ENCODE data around the gene PCGF5.

The PCGF5 gene

GRCh38 chr10:91190388-91190870, 30.0 kb upstream of the PCGF5 start:
- H3K27ac ChIP-seq (replicated peaks): no peak overlapping the region
- DNase-seq (ENCODE audit: low read depth in 1 of 2, low spot score in 1 of 2): no peak
- no peak overlapping the region for H3K4me3 ChIP-seq (replicated peaks; ENCODE audit: insufficient read depth, low read length)
- TF ChIP-seq REST (IDR thresholded peaks at IDR 0.05; ENCODE audit: insufficient replicate concordance, low read depth): no peak
- peaks cover 2% of the 10 kb centered on the region for H3K27me3 ChIP-seq (ENCODE audit: insufficient read depth, poor library complexity, severe bottlenecking)

GRCh38 chr10:91190876-91191583, 29.4 kb upstream of the PCGF5 start:
- no peak overlapping the region for H3K27ac ChIP-seq (replicated peaks)
- H3K4me3 ChIP-seq (replicated peaks; ENCODE audit: insufficient read depth, low read length): no peak overlapping the region
- H3K27me3 ChIP-seq (ENCODE audit: insufficient read depth, poor library complexity, severe bottlenecking): peaks cover 2% of the 10 kb centered on the region
- DNase-seq (ENCODE audit: low read depth in 1 of 2, low spot score in 1 of 2): no peak
- TF ChIP-seq SPI1 (IDR thresholded peaks at IDR 0.05; ENCODE audit: borderline replicate concordance, low read depth) (no peak), GABPA (IDR thresholded peaks at IDR 0.05; ENCODE audit: low read depth) (no peak), CTCF (IDR thresholded peaks at IDR 0.05; ENCODE audit: insufficient read depth, low read length) (no peak), REST (IDR thresholded peaks at IDR 0.05; ENCODE audit: insufficient replicate concordance, low read depth) (no peak), POLR2AphosphoS5 (IDR thresholded peaks at IDR 0.05; ENCODE audit: low read depth) (no peak)

GRCh38 chr10:91191584-91191919, 28.9 kb upstream of the PCGF5 start:
- DNase-seq (ENCODE audit: low read depth in 1 of 2, low spot score in 1 of 2): no peak
- no peak for TF ChIP-seq REST (IDR thresholded peaks at IDR 0.05; ENCODE audit: insufficient replicate concordance, low read depth)
- TF ChIP-seq SPI1 (IDR thresholded peaks at IDR 0.05; ENCODE audit: borderline replicate concordance, low read depth): no peak
- no peak for TF ChIP-seq CTCF (IDR thresholded peaks at IDR 0.05; ENCODE audit: insufficient read depth, low read length)
- no peak for TF ChIP-seq POLR2AphosphoS5 (IDR thresholded peaks at IDR 0.05; ENCODE audit: low read depth)
- no peak for TF ChIP-seq GABPA (IDR thresholded peaks at IDR 0.05; ENCODE audit: low read depth)
- H3K27me3 ChIP-seq (ENCODE audit: insufficient read depth, poor library complexity, severe bottlenecking): peaks cover 2% of the 10 kb centered on the region
- no peak overlapping the region for H3K27ac ChIP-seq (replicated peaks)
- H3K4me3 ChIP-seq (replicated peaks; ENCODE audit: insufficient read depth, low read length): no peak overlapping the region

Measured in HL-60 (cell line).